Upper lobe of right lung (tissue), 1 donor: ENCODE measurements around the gene CYP21A2. TPM values are rescaled to one million over a fixed set of nuclear protein-coding genes. Genes with fewer than 3 reads are reported as not detected.
"Not testable (repeated sequence)": the region's sequence is repeated elsewhere in the genome, so short reads cannot be mapped to it uniquely, and the experiment has no call there.

ENCODE experiments used
- ATAC-seq: fragments of 200-7000 bp; cut with Tn5 transposase; one replicate; pipeline ENCODE4 v1.9.1; 2020; ENCODE audit warnings: mild to moderate bottlenecking, moderate library complexity
- DNase-seq: peaks from one replicate; pipeline ENCODE4 v3.0.0-alpha.2; 2020
- H3K27ac ChIP-seq: fragments of 200-600 bp; one replicate; pipeline ENCODE4 v1.8.0; 2022
- H3K27me3 ChIP-seq: fragments of 200-600 bp; one replicate; pipeline ENCODE4 v1.8.0; 2022; ENCODE audit warnings: mild to moderate bottlenecking
- H3K36me3 ChIP-seq: fragments of 200-600 bp; one replicate; pipeline ENCODE4 v1.8.0; 2022
- H3K4me1 ChIP-seq: fragments of 200-600 bp; one replicate; pipeline ENCODE4 v1.8.0; 2022
- H3K4me3 ChIP-seq: fragments of 200-600 bp; one replicate; pipeline ENCODE4 v1.8.0; 2022; ENCODE audit warnings: mild to moderate bottlenecking
- H3K9me3 ChIP-seq: fragments of 200-600 bp; one replicate; pipeline ENCODE4 v1.8.0; 2022
- CTCF ChIP-seq: fragments of 200-600 bp; IDR thresholded peaks from one replicate; pipeline ENCODE4 v1.8.0; 2022; ENCODE audit warnings: antibody characterized with exemption
- intact Hi-C: fragments of 100-400 bp; cut with DNase I; formaldehyde crosslinking; loops from one replicate; pipeline ENCODE4 v1.11.0; 2022
- total RNA-seq: library from RNA; stranded (reverse); fragmentation: NEBNext Ultra II Directional; extraction: Animal tissue kit (Norgen Biotek cat#: 25700); gene quantifications from one replicate; pipeline ENCODE4 v1.2.1, GENCODE V29; 2021
- donor health status: DM: no; HTN: yes; CAD: no; lungs with severe emphysema.

The CYP21A2 gene
- total RNA-seq, 1 donor from 2014 or later = 0.61 TPM

GRCh38 chr6:32041385-32041784 lies 3.2 kb downstream of the CYP21A2 start:
- DNase-seq, H3K27me3 ChIP-seq, intact Hi-C loops, H3K36me3 ChIP-seq, H3K4me3 ChIP-seq, H3K27ac ChIP-seq, H3K4me1 ChIP-seq, ATAC-seq, H3K9me3 ChIP-seq: not testable (repeated sequence)

DNA sequence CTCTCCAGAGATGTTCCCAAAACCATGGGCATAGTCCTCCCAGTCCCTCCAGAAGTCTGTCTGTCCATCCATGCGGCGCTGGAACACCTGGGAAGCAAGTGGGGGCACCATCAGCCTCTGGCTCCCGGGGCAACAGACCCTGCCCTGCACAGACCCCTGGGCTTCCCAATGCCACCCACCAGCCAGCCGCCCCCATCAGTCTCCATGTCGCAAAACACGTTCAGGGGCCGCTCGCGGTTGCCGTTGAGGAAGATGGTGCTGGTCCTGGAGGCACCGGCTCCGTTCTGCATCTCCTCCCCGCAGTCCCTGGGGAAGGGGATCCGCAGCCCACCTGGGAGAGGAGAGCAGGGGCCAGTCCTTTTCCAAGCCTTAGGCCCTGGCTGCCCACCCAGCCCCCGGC lies 4.1 kb downstream of the CYP21A2 start:
- intact Hi-C loops, H3K27ac ChIP-seq, DNase-seq, H3K4me1 ChIP-seq, H3K9me3 ChIP-seq, H3K27me3 ChIP-seq, H3K4me3 ChIP-seq, H3K36me3 ChIP-seq, ATAC-seq: not testable (repeated sequence)

DNA sequence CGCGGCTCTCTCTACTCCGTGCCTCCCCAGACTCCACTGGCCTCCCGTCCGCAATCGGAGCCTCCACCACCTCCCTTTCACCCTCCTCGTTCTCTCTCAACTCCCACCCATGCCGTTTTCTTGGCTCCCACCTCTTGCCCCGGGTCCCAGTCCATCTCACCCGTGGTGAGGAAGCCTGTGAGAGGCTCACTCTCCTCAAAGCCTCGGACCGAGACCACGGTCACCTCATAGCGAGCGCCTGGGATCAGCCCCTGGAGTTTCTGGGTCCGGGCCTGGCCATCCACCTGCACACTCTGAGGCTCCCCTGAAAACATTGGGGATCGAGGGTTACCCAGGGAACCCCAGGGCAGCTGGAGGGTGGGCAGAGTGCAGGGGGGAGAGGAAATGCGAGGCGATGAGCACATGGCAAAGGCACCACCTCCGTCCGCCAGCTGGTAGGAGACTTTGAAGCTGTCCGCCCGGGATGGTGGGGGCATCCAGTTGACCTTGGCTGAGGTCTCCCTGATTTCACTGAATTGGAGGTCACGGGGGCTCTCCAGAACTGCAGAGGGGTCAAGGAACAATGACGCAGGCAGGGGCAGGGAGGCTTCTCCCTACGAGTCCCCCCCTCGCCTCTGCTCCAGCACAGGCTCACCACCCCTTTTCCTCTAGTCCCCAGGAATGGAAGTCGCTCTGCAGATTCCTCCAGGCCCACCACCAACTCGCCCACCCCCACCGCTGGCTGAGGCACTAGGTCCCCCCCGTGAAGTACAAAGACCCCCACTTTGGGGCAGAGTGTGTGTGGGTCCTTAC lies 5.6 kb downstream of the CYP21A2 start:
- H3K9me3 ChIP-seq, H3K4me1 ChIP-seq, H3K4me3 ChIP-seq, H3K27ac ChIP-seq, intact Hi-C loops, DNase-seq, H3K27me3 ChIP-seq, ATAC-seq: not testable (repeated sequence)
- H3K36me3 ChIP-seq = peaks cover 18% of the 10 kb centered on the region

DNA sequence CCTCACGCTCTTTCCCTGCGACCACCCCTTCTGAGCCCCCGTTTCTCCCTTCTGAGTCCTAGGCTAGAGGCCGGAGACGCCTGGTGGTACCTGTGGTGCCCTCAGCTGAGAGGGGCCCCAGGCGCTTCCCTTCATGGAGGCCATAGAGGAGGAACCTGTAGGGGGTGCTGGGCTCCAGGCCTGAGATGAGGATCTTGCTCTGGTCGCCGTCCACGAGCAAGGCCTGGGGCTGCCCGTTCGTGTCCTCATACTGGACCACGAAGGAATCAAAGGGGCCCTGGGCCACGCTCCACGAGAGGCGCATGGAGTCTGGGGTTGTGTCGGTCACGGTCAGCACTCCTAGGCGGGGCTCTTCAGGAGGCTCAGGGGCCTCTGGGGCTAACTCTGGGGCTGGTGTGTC lies 6.7 kb downstream of the CYP21A2 start:
- H3K27me3 ChIP-seq, H3K4me3 ChIP-seq, H3K9me3 ChIP-seq, DNase-seq, ATAC-seq, H3K4me1 ChIP-seq, intact Hi-C loops, H3K27ac ChIP-seq: not testable (repeated sequence)
- H3K36me3 ChIP-seq = peaks cover 18% of the 10 kb centered on the region

- Histone ChIP-seq H3K9me3 (no peaks in the 10 kb centered on the region), H3K27ac (peak overlapping the region; percentile 30), H3K4me3 (no peak overlapping the region), H3K4me1 (no peaks in the 10 kb centered on the region), H3K27me3 (no peaks in the 10 kb centered on the region), H3K36me3 (peaks cover 18% of the 10 kb centered on the region)
- DNase-seq = no peak
- no peak for ATAC-seq
- no peak for TF ChIP-seq CTCF
- intact Hi-C loops = no loop called here
Measured at GRCh38 chr6:32045811-32046449, 7.7 kb downstream of the CYP21A2 start.

DNA sequence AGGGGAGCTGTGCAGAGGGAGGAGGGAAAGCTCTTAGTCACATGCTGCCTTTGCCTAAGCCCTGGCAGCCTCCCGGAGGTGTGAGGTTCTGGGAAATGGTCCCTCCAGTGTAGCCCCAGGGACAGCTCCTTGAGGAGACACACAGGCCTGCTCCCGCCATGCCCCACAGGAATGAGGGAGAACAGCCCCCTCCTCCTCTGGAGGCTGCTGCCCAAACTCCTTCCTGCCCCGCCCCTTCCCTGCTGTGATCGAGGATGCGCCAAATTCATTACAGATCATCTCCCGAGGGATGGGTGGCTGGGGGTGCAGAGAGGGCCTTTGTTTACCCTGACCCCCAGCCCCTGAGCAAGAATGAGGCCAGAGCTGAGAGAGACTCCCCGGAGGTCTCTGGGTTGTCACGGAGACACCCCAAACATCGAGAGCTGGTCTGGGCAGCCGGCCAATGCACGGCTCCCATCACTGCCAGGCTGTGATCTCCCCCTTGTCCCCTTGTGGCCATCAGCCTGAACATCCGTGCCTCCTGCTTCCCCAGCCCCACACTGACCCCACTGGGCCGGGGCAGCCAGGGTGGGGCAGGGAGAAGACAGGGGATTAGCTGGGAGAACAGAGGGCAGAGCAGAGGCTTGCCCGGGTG lies 8.4 kb downstream of the CYP21A2 start:
- Histone ChIP-seq H3K27ac (peak overlapping the region; percentile 30), H3K4me3 (no peak overlapping the region), H3K27me3 (no peaks in the 10 kb centered on the region), H3K4me1 (no peaks in the 10 kb centered on the region), H3K36me3 (peaks cover 18% of the 10 kb centered on the region), H3K9me3 (no peaks in the 10 kb centered on the region)
- no peak for ATAC-seq
- intact Hi-C loops = no loop called here
- DNase-seq = no peak
- TF ChIP-seq CTCF = no peak

- H3K4me3 ChIP-seq = no peak overlapping the region
- H3K9me3 ChIP-seq = no peaks in the 10 kb centered on the region
- no peak for DNase-seq
- TF ChIP-seq CTCF = no peak
- H3K4me1 ChIP-seq = no peaks in the 10 kb centered on the region
- H3K27me3 ChIP-seq = no peaks in the 10 kb centered on the region
- ATAC-seq = no peak
- peak overlapping the region; percentile 30 for H3K27ac ChIP-seq
- intact Hi-C loops = no loop called here
- H3K36me3 ChIP-seq = peaks cover 18% of the 10 kb centered on the region
Measured at GRCh38 chr6:32047084-32047478, 8.9 kb downstream of the CYP21A2 start.
